Right lobe of liver (tissue), 4 donors: ENCODE results near the gene OCEL1.

Source experiments
- POLR2A ChIP-seq: fragments of 450-650 bp; IDR thresholded peaks from one replicate; pipeline ENCODE4 v1.6.1; 2017; ENCODE audit warnings: antibody characterized with exemption, mild to moderate bottlenecking
- TF ChIP-seq, protein P1 (sequence below), 4 donors: fragments of 200-600 bp in 3 of 4; fragments of 450-650 bp in 1 of 4; IDR thresholded peaks; one replicate each; pipeline versions ENCODE4 v1.5.1 to v1.8.0; 2016 to 2022; ENCODE audit warnings: antibody characterized with exemption in 4 of 4, mild to moderate bottlenecking in 2 of 4
- donor health status: DM: no; HTN: no; CAD: no.
- donor health status: DM: no; HTN: no; CAD: no.
- donor health status: DM: no; HTN: yes; CAD: no.

DNA sequence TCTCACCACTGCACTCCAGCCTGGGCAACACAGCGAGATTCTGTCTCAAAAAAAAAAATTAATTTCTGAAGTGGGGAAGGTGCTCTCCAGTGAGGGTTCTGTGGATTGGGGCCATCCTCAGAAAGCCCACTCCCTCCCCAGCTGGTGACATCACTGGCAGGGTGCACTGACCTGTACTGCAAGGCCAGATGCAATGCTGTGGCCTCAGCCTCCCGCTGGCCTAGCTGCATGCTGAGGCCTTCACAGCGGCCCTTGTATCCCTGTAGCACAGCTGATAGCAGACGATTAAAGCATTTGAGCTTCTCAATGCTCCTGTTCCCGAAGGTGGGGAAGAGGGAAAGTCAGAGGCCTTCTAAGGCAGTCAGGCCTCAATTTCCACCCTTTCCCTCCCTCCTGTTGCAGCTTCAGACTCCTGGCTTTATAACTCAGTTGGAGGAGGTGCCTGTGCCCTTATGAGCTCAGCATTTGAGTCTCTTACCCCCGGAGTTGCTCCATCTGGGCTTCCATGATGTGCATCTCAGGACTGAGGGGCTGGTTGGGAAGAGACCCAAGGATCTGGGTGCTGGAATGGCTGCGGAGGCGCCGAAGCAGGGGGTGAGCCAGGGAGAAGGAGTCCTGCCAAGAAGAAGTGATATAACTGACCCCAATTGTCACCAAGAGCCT, 33.2 kb downstream of the OCEL1 start:
- TF ChIP-seq, protein P1, sequence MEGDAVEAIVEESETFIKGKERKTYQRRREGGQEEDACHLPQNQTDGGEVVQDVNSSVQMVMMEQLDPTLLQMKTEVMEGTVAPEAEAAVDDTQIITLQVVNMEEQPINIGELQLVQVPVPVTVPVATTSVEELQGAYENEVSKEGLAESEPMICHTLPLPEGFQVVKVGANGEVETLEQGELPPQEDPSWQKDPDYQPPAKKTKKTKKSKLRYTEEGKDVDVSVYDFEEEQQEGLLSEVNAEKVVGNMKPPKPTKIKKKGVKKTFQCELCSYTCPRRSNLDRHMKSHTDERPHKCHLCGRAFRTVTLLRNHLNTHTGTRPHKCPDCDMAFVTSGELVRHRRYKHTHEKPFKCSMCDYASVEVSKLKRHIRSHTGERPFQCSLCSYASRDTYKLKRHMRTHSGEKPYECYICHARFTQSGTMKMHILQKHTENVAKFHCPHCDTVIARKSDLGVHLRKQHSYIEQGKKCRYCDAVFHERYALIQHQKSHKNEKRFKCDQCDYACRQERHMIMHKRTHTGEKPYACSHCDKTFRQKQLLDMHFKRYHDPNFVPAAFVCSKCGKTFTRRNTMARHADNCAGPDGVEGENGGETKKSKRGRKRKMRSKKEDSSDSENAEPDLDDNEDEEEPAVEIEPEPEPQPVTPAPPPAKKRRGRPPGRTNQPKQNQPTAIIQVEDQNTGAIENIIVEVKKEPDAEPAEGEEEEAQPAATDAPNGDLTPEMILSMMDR (IDR thresholded peaks at IDR 0.05), result no peak
- no peak for TF ChIP-seq POLR2A
